Suppressor macrophage treated with lipopolysaccharide for 1 hour (primary cell): ENCODE results near the gene EN2.

Experiments used
- DNase-seq, 3 donors: peaks; one replicate each; pipeline ENCODE4 v3.0.0-alpha.2; 2020 to 2022

Gene EN2

GRCh38 chr7:155510975-155511701, 53.2 kb downstream of the EN2 start:
- no peak for DNase-seq

- DNase-seq, result no peak
Observed at GRCh38 chr7:155511702-155511996, 53.7 kb downstream of the EN2 start.

- no peak for DNase-seq
Observed at GRCh38 chr7:155512246-155512887, 54.4 kb downstream of the EN2 start.

GRCh38 chr7:155513543-155514285, 55.8 kb downstream of the EN2 start:
- no peak for DNase-seq

- DNase-seq, result no peak
Observed at GRCh38 chr7:155514296-155514695, 56.4 kb downstream of the EN2 start.
